Raji (cell line): ENCODE results near the gene CARD9.

Experiments
- POLR2A ChIP-seq: IDR thresholded peaks from 2 replicates; pipeline ENCODE4 v1.6.1; 2011; ENCODE audit warnings: low read depth, low read length, control low read depth; ENCODE audit not compliant: insufficient read depth

Gene CARD9

GRCh38 chr9:136377341-136378169 is 4.1 kb upstream of the CARD9 start:
- no peak for TF ChIP-seq POLR2A

GRCh38 chr9:136376457-136376856 is 3.0 kb upstream of the CARD9 start:
- no peak for TF ChIP-seq POLR2A

DNA sequence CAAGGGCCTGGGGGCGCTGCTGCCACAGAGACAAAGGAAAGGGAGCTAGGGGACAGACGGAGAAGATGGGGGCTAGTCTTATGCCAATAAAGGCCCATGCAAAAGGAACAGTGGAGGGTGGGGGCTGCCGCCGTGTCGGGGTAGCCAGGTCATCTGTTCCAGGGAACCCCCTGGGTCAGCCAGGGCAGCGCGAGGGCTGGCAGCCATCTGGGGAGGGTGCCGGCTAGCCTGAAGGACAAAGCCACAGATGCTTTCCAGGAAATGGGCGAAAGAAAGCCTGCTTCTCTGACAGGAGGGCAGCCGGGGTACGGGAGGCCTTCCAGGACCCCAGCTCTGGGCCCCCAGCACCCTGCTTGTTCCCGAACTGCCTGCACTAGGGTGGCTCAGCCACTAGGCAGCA is 1.6 kb upstream of the CARD9 start:
- no peak for TF ChIP-seq POLR2A

DNA sequence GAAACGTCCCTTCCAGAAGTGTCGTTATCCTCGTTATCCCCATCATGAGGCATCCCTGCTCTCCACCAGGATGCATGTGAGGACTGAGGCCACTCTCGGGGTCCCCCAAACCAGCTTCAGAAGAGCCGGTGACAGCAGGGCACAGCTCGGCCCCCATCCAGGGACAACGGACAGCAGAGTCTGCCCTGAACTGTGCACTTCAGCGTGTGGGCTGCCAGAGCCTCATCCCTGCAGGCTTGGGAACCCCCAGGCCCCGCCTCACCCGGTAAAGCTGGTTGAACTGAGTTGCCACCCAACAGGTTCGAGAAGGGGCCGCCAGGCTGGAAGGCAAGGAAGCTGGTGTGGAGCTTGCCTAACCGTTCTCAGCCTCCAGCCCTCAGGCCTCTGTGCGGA is 710 bp upstream of the CARD9 start:
- TF ChIP-seq POLR2A: no peak

DNA sequence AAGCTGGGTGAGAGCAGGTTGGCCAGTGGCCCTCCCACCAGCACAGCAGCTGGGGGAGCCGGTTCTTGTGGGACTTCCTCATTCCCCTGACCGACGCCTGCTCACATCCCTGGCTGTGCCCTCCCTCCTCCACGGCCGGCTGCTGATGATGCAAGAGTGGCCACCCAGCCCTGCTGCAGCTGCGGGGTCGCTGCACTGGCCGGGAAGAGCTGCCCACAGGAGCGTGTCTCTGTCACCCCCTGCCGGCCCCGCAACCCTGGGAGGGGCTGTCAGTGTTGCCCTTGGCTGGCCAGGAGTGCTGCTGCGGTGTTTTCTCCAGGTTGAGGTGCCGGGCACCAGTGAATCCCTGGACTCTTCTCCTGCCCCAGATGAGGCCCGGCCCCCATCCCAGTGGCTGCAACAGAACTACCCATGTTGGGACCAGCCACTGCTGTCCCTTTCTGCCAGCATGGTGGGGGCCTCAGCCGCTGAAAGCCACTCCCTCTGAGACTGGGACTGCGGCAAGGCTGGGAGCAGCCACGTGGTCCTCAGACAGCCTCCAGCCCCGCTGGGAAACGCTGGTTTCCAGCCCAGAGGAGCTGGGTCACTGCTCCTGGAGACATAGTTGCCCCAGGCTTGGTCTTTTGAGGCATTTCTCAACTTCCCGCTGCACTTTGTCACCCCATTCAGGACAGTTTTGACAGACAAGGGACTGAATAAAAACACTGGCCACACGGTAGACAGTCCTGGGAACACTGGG is 739 bp downstream of the CARD9 start:
- no peak for TF ChIP-seq POLR2A

DNA sequence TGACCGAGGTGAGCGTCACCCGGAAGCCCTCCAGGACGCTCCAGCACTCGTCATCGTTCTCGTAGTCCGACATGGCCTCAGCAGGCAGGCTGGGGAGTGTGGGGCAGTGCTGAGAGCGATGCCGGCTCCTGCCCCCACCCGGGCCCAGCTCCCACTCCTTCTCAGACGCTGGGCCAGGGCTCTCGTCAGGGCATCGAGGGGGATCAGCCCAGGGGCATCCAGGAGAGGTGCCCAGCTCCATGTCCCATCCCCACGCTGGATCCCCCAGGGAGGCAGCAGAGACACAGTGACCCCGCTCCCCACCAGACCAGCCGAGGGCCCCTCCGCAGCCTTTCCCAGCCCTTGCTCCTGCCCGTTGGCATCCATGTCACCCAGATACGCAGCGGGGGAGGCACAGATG is 1.5 kb downstream of the CARD9 start:
- no peak for TF ChIP-seq POLR2A

- TF ChIP-seq POLR2A: no peak
Observed at GRCh38 chr9:136371533-136371880, 2.0 kb downstream of the CARD9 start.

DNA sequence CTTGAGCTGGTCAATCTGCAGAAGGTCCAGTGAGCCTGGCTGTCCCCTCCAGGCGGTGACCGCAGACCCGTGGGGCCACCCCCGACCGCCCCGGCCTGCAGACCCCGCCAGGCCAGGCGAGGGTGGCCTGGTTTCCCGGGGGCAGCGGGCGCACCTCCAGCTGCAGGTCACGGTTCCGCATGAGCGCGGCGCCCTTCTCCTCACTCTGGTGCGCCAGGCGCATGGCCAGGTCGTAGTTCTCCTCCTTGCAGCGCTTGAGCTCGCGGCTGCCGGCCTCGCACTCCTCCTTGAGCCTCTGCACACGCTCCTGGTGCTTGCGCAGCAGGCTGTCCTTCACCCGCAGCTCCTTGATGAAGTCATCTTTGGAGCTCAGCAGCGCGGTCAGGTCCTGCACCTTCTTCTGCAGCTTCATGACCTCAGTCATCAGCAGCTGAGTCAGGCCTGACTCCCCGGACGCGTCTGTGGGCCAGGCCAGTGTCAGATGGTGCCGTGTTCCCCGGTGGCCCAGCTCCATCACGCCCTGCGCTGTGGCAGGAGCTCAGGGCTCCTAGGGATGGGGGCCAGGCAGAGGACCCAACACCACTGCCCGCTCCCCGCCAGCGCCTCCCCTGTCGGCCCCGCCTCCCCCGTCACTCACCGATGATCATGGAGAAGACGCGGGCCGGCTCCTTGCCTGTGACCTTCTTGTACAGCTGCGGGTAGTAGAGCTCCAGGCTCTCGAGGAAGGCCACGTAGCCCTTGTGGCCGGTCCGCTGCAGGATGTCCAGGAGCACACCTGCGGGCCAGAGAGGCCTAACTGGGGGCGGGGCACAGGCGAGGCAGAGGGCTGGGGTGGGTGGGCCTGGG is 2.6 kb downstream of the CARD9 start:
- no peak for TF ChIP-seq POLR2A

DNA sequence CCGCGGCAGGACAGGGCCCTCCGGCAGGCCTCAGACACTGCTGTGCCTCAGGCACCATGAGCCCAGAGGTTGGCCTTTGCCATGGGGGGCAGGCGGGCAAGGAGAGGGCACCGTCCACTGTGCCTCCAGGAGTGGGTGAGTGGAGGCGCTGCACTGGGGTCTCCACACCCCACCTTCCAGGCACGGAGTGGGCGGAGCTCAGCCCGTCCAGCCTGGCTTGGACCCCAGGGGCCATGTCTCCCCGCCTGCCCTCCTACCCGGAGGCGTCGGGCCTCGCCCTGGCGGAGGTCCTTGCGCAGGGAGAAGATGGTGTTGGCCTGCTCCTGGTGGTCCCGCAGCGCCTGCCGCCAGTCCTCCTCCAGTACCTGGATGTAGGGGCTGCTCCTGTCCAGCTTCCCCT is 3.4 kb downstream of the CARD9 start:
- no peak for TF ChIP-seq POLR2A

- TF ChIP-seq POLR2A: no peak
Observed at GRCh38 chr9:136368190-136368589, 5.3 kb downstream of the CARD9 start.

DNA sequence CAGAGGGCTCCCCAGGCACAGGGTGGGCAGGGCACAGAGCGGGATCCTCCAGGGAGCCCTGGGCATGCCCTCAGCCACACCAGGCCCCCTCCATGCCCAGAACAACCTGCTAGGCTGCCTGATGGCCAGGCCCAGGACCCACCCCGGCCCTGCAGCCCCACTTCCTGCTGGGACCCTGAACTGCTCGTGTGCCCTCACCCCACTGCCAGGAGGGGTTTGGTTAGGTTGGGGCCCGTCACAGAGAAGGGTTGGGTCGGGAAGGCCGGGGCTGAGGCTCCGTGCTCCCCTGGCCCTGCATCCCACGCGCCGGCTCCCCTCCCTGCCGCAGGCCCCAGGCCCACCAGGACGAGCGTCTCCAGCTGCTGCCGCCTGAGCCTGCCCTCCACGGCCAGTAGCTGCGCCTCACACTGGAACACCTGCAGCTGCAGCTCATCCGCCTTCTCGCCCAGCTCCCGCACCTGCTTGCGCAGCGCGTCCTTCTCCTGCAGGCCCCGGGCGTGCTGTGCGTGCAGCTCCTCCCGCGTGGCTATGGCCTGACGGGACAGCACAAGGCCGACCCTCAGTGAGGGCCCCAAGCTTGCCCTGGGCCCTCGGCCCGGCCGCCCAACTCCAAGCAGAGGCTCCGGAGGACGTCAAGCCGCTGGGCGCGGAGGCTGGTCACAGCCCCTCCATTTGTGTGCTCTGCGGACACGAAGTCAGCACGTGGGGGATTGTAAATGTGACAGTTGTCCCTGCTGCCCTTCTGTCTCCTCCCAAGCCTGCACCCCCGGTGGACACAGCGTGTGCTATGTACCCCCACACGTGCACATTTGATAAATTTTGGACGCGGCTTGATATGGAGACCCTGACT is 5.9 kb downstream of the CARD9 start:
- TF ChIP-seq POLR2A: peak; percentile 12; the same call in 1 of the 2 replicates

DNA sequence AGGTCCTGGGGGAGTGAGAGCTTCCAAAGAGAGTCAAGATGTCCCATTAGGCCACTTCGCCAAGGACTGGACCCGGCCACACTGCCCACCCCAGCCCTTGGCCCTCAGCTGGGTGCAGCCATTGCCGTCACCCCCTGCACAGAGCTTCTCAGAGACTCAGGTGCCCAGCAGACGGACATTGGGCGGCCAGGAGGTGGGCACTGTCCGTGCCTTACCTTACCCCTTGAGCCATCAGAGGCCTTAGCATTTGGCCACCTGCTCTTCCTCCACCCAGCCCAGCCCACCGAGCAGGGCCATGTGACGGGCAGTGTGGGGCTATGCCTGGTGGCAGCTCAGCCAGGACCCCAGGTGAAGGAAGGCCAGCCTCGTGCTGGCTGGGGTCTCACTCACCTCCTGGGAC is 6.6 kb downstream of the CARD9 start:
- no peak for TF ChIP-seq POLR2A

GRCh38 chr9:136365775-136366222 is 7.7 kb downstream of the CARD9 start:
- peak; percentile 31; the same call in 1 of the 2 replicates for TF ChIP-seq POLR2A

DNA sequence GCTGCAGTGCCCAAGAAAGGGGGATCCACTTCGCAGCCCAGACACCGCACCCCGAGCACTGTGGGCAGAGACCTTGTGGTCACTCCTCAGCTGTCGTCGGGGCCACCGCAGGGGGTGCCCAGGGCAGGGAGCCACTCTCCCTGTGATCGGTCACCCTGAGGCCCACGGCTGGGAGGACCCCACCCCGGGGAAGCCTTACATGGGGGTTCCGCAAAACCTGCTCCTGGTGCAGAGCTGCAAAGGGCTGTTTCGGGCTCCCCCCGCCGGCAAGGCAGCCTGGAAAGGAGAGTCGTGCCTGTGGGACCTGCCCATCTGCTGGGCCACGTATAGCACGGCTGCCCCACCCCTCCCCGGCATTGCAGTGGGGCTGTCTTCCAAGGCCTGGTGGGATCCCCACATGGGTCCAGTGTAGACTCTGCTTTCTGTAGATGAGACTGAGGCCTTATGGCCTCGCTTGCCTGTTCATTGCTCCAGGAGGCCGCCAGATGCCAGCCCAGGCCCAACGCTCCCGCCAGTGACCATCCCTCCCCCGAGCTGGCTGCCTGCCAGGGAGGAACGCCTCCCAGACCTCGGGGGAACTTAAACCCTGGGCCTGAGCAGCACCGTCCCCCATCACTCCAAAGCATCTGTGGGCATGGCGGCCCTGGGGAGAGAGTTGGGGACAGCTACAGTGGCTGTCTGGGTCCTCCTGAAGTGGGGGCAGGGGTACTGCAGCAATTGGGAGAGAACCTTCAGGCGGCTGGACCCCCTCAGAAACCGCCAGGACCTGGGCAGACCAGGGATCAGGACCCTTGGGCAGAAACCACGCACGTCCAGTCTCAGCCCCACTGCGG is 8.3 kb downstream of the CARD9 start:
- TF ChIP-seq POLR2A: peak; percentile 26; the same call in 1 of the 2 replicates
